Adipose tissue (tissue), 3 donors: ENCODE measurements around the gene PRKAR1B. TPM values are rescaled to one million over a fixed set of nuclear protein-coding genes. Genes with fewer than 3 reads are reported as not detected.

Source experiments
- H3K27ac ChIP-seq: one replicate; pipeline ENCODE4 v1.5.1; 2013; ENCODE audit warnings: low read depth, low read length
- WGBS, 3 donors: extraction: QIAGEN DNeasy Blood & Tissue Kit; methylation state at CpG; one replicate each; pipeline ENCODE4 v1.1.7; 2013; 5-methylcytosine and 5-hydroxymethylcytosine counted together
- polyA plus RNA-seq, 3 donors: library from polyadenylated mRNA; stranded (reverse); fragments of 200-250 nt; gene quantifications; one replicate each; pipeline ENCODE4 v1.2.3, GENCODE V29; 2013
- donor health status: healthy with polysubstance abuse.
- donor health status: Bipolar disorder and iron deficiency.
- donor health status: healthy.

PRKAR1B gene
- polyA plus RNA-seq, 3 donors, result 4.0 to 10.2 (median 10.1) TPM

DNA sequence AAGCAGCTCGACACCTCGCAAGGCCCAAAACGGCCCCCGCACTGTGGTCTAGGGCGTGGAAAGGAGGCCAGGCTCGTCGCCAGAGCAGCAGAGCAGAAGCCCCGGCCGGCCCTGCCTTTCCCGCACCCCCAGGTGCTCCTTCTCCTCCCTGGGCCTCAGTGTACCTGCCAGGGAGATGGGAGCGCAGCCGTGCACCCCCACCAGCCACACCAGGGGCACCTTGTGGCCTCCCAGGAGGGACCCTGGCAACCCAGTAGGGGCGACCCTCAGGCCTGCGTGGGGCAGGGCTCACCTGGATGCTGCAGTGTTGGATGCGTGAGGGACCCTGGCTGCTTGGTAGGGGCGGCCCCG lies 217.0 kb downstream of the PRKAR1B start:
- 87 to 94% (median 91%) methylated on average over 14 to 17 of the region's 17 CpGs for WGBS, 3 donors
- no peak overlapping the region for H3K27ac ChIP-seq

DNA sequence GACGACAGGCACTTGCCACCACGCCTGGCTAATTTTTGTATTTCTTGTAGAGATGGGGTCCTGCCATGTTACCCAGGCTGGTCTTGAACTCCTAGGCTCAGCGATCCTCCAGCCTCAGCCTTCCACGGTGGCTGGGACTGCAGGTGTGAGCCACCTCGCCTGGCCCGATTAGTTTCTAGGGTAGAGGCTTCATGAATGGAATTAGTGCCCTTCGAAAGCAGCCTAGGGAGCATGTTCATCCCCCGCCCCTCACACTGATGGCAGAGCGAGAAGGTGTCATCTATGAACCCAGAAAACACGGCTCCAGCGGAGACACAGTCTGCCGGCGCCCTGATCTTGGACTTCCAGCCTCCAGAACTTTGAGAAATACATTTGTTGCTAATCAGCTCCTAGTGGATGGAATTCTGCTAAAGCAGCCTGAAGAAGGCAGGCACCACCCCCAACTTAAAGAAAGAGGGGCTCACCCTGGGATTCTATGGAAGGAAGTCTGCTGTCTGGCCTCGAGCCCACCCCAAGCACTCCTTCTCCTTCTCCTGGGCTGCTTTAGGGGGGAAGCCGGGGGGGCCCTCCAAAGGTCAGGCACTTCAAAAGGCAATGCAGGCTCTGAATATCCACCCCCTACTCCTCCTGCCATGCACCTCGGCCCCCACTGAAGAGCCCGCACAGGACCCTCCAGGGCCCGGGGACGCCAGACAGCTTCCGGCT lies 217.5 kb downstream of the PRKAR1B start:
- 91 to 93% (median 92%) methylated on average over 20 of the region's 20 CpGs for WGBS, 3 donors
- H3K27ac ChIP-seq, result no peak overlapping the region

DNA sequence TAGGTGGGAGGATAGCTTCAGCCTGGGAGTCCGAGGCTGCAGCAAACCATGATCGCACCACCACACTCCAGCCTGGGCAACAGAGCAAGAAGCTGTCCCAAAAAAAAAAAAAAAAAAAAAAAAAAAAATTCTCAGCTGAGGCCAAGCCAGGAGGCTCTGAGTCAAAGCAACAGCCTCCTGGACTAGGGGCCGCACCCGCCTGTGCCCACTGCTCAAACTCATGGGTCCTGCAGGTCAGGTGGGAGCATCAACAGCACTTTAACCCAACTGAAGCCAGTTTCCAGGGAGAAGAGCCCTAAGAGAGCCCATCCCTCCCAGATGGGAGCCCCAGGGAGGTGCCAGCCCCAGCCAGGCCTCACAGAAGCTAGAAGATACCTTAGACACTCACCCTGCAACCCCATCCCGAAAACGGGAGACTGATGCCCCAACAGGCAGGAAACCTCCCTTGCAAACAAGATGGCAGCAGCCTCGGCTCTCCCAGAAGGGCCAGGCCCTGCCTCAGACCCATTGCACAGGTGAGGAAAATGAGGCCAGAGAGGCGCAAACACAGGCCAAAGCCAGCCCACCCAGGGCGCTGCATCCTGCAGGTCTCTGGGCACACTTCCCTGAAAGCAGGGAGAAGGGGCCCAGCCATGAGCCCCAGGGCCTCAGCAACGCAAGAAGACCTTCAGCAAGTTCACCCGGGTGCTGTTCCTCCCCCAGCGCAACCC lies 218.5 kb downstream of the PRKAR1B start:
- 92 to 95% (median 92%) methylated on average over 11 to 12 of the region's 12 CpGs for WGBS, 3 donors
- no peak overlapping the region for H3K27ac ChIP-seq

- no peak overlapping the region for H3K27ac ChIP-seq
- 79 to 85% (median 80%) methylated on average over 17 of the region's 17 CpGs for WGBS, 3 donors
These were observed 219.3 kb downstream of the PRKAR1B start for GRCh38 chr7:507623-508300.

DNA sequence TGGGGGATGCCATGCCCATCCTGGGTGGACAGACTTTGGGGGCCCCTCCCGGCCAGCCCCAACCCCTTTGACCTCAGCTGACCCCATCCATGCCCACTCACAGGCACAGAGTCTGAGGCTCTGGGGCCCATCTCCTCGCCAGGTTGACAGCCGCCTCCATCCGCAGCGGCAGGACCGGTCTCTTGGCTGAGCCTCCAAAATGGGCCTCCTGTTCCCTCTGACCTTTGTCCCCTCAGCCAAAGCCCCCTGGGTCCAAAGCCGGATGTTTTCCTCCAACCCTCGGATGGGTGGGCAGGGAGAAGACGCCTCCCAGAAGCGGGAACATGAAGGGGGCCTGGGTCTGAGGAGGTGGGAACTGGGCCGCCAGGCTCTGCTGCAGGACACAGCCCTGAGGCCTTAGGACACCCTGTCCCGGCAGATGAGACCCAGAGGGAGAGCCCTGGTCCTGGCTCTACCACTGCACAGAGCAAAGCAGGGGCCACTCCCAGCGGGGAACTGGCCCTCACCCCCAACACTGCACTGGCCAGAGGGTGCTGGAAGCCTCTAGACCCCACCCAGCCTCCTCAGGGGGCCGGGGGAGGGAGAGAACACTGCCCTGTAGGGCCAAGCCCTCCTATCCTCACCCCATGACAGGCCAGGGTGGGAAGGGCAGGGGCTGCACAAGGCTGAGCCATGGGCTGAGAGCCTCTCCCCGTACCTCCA lies 220.0 kb downstream of the PRKAR1B start:
- H3K27ac ChIP-seq, result no peak overlapping the region
- WGBS, 3 donors, result 83 to 94% (median 88%) methylated on average over 14 to 15 of the region's 15 CpGs

- no peak overlapping the region for H3K27ac ChIP-seq
- 91 to 95% (median 92%) methylated on average over 11 of the region's 11 CpGs for WGBS, 3 donors
These were observed 220.7 kb downstream of the PRKAR1B start for GRCh38 chr7:506391-506831.

DNA sequence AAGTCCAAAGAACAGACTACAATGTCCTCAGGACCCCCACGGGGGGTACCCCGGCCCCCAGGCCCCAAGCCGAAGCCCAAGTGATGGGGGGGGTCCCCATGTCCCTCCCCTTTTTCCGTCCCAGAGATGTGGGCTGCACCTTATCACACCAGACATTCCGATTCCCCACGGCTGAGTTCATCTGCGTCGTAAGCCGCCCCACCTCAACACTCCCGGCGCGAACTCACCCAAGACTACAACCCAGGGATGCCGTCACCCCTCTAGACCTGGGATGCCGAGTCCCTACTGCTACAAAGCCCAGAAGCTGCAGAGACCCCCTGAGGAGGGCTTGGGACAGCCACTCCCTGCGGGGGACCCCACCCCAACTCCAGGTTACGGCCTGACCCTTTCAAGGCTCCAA lies 221.9 kb downstream of the PRKAR1B start:
- H3K27ac ChIP-seq, result no peak overlapping the region
- WGBS, 3 donors, result 54 to 88% (median 87%) methylated on average over 16 of the region's 16 CpGs

DNA sequence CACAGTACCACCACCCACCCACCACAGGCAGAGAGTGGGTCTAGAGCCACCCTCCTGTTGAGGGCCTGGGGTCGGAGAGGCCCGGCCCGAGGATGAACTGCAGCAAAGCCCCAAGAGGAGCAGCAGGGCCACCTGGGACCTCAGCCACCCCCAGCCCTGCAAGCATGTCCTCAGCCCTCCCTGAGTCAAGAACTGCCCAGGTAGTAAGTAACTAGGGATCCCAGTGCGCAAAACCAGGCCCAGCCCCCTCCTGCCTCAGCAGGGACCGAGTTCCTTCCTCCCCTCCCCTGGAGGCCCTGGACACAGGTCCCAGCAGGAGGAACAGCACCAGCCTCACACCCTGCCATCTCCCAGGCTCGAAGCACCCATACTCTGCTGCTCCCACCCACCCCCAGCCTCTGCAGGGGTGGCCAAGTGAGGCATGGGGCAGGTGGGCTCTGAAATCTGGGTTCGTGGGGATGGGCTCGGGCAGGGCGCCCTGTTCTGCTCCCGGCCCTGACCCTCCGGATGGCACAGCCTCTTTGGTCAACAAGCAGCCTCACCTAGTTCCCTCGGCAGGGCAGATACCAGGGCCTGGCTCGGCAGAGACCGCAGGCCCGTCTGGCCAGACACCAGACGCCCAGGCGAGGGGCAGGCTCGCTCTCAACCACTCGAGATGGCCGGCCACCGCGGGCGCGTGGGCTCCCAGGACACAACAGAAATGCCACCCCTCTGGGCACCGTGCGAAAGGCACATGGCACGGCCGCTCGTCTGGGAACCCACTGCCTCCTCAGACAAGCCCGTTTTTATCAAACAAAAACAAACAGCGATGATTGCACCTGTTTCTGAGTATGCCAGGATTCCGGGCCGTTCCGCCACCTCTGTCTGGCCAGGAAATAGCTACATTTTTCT lies 222.6 kb downstream of the PRKAR1B start:
- WGBS, 3 donors, result 41 to 92% (median 88%) methylated on average over 33 to 34 of the region's 34 CpGs
- H3K27ac ChIP-seq, result no peak overlapping the region

GRCh38 chr7:503575-504111 lies 223.4 kb downstream of the PRKAR1B start:
- no peak overlapping the region for H3K27ac ChIP-seq
- 12 to 74% (median 55%) methylated on average over 20 of the region's 20 CpGs for whole genome bisulfite sequencing, 3 donors

GRCh38 chr7:502296-502695 lies 224.8 kb downstream of the PRKAR1B start:
- H3K27ac ChIP-seq, result no peak overlapping the region
- WGBS, 3 donors, result 77 to 88% (median 86%) methylated on average over 13 of the region's 13 CpGs

DNA sequence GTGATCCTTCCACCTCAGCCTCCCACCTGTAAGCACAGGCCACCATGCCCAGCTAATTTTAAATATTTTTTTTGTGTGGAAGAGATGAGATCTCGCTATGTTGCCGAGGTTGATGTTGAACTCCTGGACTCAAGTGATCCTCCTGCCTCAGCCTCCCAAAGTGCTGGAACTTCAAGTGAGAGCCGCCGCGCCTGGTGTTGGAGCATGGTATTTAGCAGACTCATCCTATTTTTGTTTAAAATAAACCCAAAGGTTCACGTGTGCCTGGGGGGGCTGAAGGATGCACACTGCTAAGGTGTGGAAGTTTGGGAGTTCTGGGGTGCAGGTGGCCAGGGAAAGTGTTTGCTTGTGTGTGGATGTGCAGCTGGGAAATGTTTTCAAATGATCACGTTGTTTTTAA lies 225.6 kb downstream of the PRKAR1B start:
- WGBS, 3 donors, result 88 to 95% (median 93%) methylated on average over 7 of the region's 7 CpGs
- no peak overlapping the region for H3K27ac ChIP-seq

DNA sequence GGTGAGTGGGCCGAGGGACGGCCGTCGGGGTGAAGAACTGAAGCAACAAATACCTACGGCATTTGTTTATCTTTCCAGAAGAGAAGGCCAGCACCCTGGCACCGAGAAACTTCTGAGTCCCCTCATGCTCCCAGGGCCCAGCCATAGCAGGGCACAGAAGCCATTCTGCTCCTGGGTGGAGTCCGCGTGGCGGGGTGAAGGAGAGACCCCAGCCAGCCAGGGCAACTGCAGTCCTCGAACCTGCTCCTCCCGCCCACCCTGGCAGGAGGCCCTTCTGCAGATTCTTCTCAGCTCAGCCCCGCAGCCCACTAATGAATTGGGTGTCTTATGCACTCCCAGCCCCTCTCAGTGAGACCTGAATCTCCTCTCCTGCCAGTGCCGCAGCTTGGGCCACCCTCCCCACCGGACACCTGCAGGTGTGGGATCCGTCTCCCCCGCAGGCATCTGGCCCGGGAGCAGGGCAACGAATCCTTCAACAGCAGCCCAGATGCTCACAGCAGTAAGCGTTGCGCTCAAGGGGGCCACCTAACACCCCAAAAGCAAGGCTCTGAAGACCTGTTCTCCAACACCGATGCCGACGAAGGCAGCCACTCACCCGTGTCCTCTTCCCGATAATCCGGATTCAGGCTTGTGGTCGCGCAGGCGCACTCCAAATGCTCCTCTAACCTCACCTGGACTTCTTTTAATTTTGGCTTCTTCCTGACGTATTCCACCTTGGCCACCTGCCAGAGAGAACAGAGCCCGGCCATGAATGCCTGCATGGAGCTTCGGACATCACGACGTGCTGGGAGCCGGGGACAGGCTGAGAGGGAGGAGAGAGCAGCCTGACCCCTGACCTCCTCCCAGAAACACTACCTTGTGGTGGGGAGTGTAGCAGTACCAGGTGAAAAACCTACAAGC lies 226.3 kb downstream of the PRKAR1B start:
- WGBS, 3 donors, result 84 to 95% (median 95%) methylated on average over 35 of the region's 35 CpGs
- H3K27ac ChIP-seq, result no peak overlapping the region

DNA sequence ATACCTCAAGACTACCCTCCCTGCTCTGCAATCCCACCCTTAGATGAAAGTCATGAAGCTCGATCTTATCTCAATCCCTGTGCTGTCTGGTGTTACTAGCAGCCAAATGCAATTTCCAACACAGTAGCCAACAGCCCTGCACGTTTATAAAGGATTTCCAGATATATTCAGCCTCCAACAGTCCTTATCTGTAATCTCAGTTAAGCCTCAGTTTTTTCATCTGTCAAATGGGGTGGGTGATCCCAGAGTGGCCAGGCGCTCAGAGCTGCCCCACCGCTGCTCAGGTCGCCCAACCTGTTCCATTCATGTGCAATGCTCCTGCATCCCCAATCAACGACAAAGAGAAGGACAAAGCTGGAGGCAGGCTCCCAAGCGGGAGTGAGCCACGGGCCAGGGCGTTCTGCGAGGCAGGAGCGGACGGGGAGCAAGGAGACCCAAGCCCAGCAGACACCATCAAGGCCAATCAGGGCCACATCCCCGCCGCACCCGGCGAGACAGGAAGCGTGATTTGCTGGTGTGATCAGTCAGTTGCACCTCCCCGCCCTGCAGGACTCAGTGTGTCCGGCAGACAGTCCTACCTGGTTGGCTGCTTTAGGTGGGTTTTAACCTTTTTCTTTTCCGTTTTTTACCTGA lies 227.1 kb downstream of the PRKAR1B start:
- 93 to 95% (median 95%) methylated on average over 20 of the region's 20 CpGs for WGBS, 3 donors
- no peak overlapping the region for H3K27ac ChIP-seq
